ENCODE measurements around the gene IFT122. TPM values are rescaled to one million over a fixed set of nuclear protein-coding genes. Genes with fewer than 3 reads are reported as not detected.
"Not testable (repeated sequence)": the region's sequence is repeated elsewhere in the genome, so short reads cannot be mapped to it uniquely, and the experiment has no call there.

Gene IFT122
- total RNA-seq, 2 experiments from 2014 or later: 27.8 to 32.4 TPM

DNA sequence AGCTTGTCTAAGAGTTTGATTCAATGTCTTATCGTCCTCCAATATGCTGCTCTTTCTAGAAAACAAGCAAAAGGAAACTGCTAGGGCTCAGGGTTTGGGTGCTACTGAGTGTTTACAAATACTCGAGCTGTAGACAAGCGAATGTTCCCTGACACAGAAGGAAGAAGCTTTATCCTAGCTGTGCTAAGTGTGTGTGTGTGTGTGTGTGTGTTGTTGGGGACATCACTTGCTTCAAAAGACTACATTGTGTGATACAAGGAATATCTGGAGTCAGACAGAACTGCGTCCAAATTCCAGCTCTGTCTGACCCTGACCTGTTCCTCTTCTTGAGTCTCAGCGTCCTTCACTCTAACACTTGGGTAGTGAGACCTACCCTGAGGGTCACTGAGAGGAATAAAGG lies 54.5 kb downstream of the IFT122 start:
- H3K36me3 Mint-ChIP-seq (ENCODE audit: low read depth); H3K27me3 Mint-ChIP-seq (ENCODE audit: low read depth); CTCF ChIA-PET; H3K27ac Mint-ChIP-seq; H3K9me3 Mint-ChIP-seq; H3K4me3 Mint-ChIP-seq; DNase-seq; H3K4me1 Mint-ChIP-seq (ENCODE audit: low read depth): not testable (repeated sequence)
- intact Hi-C loops (cut with micrococcal nuclease): loop anchor here (10.0 kb wide), 1 partner anchor 110 kb away; no protein-coding TSS in a partner anchor

DNA sequence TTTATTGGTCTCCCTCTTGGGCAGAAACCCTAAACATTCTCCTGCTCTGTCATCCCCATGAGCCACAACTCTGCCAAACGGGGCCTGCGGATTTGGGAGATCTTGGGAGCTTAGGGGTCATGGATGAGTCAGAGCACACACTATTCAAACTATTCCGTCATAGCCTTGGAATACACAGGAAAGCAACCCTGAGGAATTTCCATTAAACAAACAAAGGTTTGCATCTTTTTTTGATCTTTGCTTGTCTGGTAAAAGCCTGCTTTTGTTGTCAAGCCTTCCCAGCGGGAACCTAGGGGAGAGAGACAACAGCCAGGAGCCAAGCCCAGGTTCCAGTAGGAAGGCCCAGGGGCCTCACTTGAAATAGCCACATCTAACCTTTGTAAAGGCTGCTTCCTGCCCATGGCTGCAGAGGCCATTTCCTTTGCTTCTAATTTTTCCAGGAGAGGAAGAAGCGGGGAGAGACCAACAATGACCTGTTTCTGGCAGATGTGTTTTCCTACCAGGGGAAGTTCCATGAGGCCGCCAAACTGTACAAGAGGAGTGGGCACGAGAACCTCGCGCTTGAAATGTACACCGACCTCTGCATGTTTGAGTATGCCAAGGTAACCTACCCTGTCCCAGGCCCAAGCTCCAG lies 55.1 kb downstream of the IFT122 start:
- H3K27me3 Mint-ChIP-seq (ENCODE audit: low read depth); H3K36me3 Mint-ChIP-seq (ENCODE audit: low read depth); H3K4me1 Mint-ChIP-seq (ENCODE audit: low read depth); H3K9me3 Mint-ChIP-seq; DNase-seq; H3K4me3 Mint-ChIP-seq; CTCF ChIA-PET; H3K27ac Mint-ChIP-seq: not testable (repeated sequence)
- intact Hi-C loops (cut with micrococcal nuclease): loop anchor here (10.0 kb wide), 1 partner anchor 110 kb away; no protein-coding TSS in a partner anchor

DNA sequence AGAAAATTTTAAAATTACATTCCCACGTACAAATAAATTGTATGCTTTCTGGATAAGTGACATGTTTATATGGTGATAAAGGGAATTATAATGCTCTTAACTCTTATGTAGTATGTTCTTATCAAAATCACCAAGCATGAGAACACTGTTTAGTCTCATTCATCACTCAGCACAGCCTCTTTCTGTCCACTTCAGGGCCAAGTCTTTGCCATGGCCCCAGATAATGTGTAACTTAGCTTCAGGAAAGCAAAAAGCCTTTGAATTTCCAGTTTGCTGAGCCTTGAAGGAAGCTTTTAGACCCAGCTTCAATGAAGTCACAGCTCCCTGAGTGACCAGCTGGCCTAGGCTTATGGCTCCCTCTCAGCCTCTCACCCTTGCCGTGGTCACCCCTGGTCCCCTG lies 57.9 kb downstream of the IFT122 start:
- H3K27me3 Mint-ChIP-seq (ENCODE audit: low read depth); H3K4me3 Mint-ChIP-seq; H3K27ac Mint-ChIP-seq; H3K36me3 Mint-ChIP-seq (ENCODE audit: low read depth); H3K9me3 Mint-ChIP-seq; DNase-seq; CTCF ChIA-PET; H3K4me1 Mint-ChIP-seq (ENCODE audit: low read depth): not testable (repeated sequence)
- intact Hi-C loops (cut with micrococcal nuclease): loop anchor here (10.0 kb wide), 1 partner anchor 113 kb away; no protein-coding TSS in a partner anchor

DNA sequence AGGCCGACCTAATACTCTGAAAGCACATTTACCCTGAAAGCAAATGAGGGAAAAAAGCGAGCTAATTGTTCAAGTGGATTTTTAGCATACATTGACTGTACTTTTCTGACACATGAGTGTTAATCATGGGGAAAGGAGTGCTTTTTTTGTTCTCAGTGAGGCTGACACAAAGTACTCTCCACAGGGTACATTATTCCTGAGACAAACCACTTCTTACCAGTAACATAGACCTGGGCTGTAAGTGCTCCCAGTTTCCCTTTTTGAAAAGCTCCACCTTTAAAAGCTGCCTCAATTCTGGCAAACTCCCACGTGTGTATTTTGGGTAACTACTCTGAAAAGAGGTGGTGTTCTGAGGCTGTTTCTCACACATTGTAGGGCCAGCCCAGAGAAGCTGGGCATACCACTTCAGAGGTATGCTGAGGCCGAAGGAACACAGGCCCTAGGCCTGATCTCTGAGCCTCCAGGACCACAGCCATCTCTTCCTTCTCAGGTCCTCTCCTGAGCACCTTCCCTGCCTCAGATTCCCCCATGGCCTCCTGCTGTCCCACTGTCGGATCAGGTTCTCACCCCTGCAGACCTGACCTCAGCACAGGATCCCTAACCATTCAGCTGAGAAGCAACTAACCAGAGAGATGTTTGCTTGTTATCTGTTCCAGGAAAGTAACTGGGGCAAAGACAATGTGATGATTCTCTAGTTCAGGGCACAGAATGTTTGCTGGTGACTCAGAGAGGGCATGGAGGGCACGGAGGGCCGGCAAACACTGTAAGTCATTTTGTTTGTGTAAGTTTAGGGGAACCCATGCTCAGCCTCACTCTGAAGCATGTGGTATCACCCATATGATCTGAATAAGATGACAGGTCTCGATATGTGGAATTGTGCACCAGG lies 58.8 kb downstream of the IFT122 start:
- intact Hi-C loops (cut with micrococcal nuclease): loop anchor here (10.0 kb wide), 1 partner anchor 114 kb away; no protein-coding TSS in a partner anchor
- H3K27me3 Mint-ChIP-seq (ENCODE audit: low read depth); H3K4me3 Mint-ChIP-seq; H3K27ac Mint-ChIP-seq; H3K4me1 Mint-ChIP-seq (ENCODE audit: low read depth); H3K9me3 Mint-ChIP-seq; DNase-seq; CTCF ChIA-PET; H3K36me3 Mint-ChIP-seq (ENCODE audit: low read depth): not testable (repeated sequence)

DNA sequence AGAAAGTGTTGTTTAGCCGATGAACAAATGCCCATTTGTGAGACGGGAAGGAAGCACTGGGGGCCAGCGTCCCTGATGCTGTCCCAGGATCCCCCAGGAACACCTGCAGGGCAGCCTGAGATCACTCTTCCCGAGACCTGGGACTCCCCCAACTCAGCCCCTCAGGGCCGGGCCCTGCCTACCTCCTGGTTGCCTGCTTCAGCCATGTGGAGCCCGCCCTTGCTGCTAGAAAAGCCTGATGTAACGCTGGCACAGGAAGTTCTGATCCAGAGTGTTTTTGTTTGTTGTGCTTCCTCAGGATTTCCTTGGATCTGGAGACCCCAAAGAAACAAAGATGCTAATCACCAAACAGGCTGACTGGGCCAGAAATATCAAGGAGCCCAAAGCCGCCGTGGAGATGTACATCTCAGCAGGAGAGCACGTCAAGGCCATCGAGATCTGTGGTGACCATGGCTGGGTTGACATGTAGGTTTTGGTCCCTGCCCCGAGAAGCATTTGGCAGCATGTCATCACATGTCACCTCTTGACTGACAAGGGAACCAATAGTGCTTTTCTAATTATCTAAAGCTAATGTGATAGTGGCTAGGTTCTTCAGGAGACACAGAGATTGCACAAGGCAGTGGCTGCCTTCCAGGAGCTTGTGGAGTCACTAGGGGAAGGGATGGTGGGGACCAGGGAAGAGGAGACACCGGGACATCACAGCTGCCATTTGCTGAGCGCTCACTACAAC lies 59.7 kb downstream of the IFT122 start:
- H3K4me3 Mint-ChIP-seq; H3K27me3 Mint-ChIP-seq (ENCODE audit: low read depth); DNase-seq; H3K36me3 Mint-ChIP-seq (ENCODE audit: low read depth); H3K27ac Mint-ChIP-seq; H3K9me3 Mint-ChIP-seq; CTCF ChIA-PET; H3K4me1 Mint-ChIP-seq (ENCODE audit: low read depth): not testable (repeated sequence)
- intact Hi-C loops (cut with micrococcal nuclease): loop anchor here (10.0 kb wide), 1 partner anchor 115 kb away; no protein-coding TSS in a partner anchor

DNA sequence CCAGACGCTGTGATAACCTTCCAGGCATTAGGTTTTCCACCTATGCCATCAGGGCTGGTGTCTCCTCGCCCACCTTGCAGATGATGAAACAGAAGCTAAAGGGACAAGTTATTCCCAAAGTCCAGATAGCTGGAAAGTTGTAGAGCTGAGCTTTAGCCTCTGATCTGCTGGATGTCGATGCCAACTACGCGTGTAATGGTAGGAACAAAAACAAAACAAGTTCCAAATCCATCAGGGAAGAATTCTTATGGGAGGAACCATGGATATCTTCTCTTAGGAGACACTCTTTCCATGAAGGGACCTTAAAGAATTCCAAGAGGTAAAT lies 60.3 kb downstream of the IFT122 start:
- DNase-seq: no peak
- no peak overlapping the region for H3K4me3 Mint-ChIP-seq
- no peak overlapping the region for H3K27ac Mint-ChIP-seq
- peaks cover 2% of the 10 kb centered on the region for H3K36me3 Mint-ChIP-seq (ENCODE audit: low read depth)
- CTCF ChIA-PET: no interaction called here
- H3K9me3 Mint-ChIP-seq: no peaks in the 10 kb centered on the region
- intact Hi-C loops (cut with micrococcal nuclease): no loop called here
- H3K4me1 Mint-ChIP-seq (ENCODE audit: low read depth): no peaks in the 10 kb centered on the region
- H3K27me3 Mint-ChIP-seq (ENCODE audit: low read depth): no peaks in the 10 kb centered on the region

DNA sequence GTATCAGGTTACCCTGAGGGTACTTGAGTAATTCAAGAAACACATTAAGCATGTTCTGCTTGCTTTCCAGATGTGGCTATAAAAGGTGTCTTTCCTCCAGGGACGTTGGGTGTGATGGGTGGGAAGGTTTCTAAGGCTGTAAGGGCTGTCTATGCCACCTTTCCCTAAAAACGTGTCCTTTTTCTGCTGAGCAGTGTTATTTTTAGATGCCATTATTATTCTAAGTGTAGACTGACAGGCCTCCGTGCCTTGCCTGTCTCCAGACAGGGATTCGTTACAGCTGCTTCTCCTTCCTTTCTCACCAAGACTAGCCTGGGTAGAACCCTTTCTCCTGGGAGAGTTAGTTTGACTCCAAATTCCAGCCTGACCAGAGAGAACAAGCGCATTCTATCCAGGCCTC lies 61.6 kb downstream of the IFT122 start:
- no peaks in the 10 kb centered on the region for H3K9me3 Mint-ChIP-seq
- no peak overlapping the region for H3K27ac Mint-ChIP-seq
- no peaks in the 10 kb centered on the region for H3K27me3 Mint-ChIP-seq (ENCODE audit: low read depth)
- DNase-seq: no peak
- H3K4me3 Mint-ChIP-seq: no peak overlapping the region
- peaks cover 2% of the 10 kb centered on the region for H3K36me3 Mint-ChIP-seq (ENCODE audit: low read depth)
- CTCF ChIA-PET: no interaction called here
- no peaks in the 10 kb centered on the region for H3K4me1 Mint-ChIP-seq (ENCODE audit: low read depth)
- intact Hi-C loops (cut with micrococcal nuclease): no loop called here

DNA sequence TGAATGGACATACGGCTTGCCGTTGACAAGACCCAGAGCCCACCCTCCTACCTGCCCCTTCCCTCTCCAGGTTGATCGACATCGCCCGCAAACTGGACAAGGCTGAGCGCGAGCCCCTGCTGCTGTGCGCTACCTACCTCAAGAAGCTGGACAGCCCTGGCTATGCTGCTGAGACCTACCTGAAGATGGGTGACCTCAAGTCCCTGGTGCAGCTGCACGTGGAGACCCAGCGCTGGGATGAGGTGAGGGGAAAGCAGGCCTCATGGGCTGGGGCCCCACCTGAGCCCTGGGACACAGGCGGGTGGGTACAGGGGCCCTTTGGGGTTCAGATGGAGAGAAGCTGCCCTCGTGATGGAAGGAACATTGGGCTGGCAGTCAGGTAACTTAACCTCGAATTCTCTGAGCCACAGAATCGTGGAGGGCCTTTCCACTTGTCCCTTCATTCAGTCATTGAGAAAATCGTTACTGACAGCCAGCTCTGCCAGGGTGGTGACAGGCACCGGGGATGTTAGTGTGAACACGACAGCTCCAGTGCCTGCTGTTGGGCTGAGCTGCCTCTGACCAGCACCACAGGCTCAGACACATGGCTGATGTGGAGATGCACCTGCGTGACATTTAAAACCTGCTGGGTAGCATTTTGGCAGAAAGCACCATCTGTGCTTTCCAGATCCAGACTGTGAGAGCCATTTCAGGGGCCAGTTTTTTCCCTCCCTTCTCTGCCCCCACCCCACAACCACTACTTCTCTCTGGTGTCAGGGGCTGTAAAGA lies 62.8 kb downstream of the IFT122 start:
- no peak overlapping the region for H3K4me3 Mint-ChIP-seq
- H3K27me3 Mint-ChIP-seq (ENCODE audit: low read depth): no peaks in the 10 kb centered on the region
- no peaks in the 10 kb centered on the region for H3K4me1 Mint-ChIP-seq (ENCODE audit: low read depth)
- no peak for DNase-seq
- intact Hi-C loops (cut with micrococcal nuclease): no loop called here
- no peak overlapping the region for H3K27ac Mint-ChIP-seq
- CTCF ChIA-PET: no interaction called here
- peaks cover 2% of the 10 kb centered on the region for H3K36me3 Mint-ChIP-seq (ENCODE audit: low read depth)
- no peaks in the 10 kb centered on the region for H3K9me3 Mint-ChIP-seq

DNA sequence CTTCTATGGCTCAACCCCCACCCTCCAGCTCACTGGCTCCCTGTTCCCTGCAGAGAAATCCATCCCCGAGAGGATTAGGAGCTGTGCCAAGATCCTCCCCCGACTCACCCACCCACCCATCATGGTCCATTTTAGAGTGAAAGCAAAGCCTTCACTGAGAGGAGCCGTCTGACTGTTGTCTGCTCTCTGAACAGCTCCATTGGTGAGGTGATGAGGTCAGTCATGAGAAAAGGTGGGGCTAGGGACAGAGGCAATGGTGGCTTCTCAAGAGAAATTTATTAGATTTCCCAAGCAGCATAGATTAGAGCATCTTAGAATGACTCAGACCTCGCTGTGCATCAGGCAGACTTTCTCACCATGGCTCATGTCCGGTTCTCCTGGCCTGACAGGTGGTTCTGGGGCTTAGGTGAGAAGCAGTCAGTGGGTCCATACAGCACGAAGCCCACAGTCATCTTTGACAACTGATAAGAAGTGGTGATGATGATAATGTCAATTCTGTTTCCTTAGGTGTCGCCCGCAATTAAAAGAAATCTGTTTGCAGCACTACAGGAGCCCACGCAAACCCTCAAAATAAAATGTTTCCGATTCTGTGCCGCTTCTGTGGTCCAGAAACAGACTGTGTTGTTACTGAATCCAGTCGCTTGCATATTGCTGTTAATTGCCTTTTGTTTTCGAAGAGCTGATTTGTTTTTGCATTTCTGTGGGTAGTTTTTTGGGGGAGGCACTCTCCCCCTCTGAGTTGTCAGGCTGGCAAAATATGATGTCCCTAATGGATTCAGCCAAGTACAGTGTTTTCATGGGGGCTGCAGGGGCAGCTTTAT lies 63.7 kb downstream of the IFT122 start:
- intact Hi-C loops (cut with micrococcal nuclease): no loop called here
- CTCF ChIA-PET: no interaction called here

DNA sequence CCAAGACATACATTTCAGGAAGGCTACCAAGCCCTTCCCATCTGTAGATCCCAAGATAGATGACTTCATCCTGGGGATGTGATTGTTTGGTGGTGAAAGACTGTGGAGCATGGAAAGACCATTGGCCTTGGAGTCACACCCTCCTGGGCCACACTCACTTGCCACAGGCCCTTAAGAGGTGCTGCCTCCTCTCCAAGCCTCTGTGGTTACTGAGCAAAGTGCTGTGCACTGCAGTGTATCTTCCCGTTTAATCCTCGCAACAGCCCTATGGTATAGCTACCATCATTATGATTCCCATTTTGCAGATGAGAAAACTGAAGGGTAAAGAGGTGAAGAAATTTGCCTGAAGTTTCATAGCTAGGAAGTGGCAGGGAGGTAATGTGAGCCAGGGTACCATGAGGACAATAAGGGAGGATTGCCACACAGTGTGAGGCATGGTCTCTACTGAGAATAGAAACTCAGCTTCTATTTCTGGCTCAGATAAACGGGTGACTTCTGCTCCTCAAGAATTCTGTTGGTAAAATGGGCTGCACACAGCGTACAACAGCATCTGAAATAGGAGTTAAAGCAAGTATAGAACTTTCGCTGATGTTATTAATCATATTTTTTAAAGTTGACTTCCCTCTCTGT lies 64.6 kb downstream of the IFT122 start:
- H3K36me3 Mint-ChIP-seq (ENCODE audit: low read depth): peaks cover 4% of the 10 kb centered on the region

More for the DNA sequence above, 63.7 kb downstream of the IFT122 start:
- Mint-ChIP-seq H3K4me3 (no peak overlapping the region), H3K36me3 (ENCODE audit: low read depth) (peaks cover 2% of the 10 kb centered on the region), H3K27me3 (ENCODE audit: low read depth) (no peaks in the 10 kb centered on the region), H3K4me1 (ENCODE audit: low read depth) (no peaks in the 10 kb centered on the region), H3K27ac (no peak overlapping the region), H3K9me3 (no peaks in the 10 kb centered on the region)
- no peak for DNase-seq

DNA sequence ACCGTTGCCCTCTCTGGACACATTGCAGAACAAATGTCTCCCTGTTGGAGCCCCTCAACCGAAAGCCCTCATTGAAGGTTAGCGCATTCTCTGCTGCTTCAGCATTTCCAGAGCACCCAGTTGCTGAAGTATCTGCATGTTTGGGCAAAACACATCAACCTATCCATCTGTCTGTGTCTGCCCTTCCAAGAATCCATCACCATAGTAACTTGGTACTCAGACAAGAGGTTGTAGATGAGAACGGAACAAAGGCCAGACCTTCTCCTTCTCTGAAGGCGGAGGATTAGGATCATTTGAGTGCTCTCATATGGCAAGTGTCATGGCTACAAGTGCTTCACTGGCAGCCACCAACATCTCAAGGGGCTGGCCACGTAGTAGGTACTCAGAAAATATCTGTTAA lies 65.3 kb downstream of the IFT122 start:
- CTCF ChIA-PET: no interaction called here

More for the DNA sequence above, 64.6 kb downstream of the IFT122 start:
- CTCF ChIA-PET: no interaction called here
- no peak overlapping the region for H3K27ac Mint-ChIP-seq
- H3K27me3 Mint-ChIP-seq (ENCODE audit: low read depth): no peaks in the 10 kb centered on the region
- DNase-seq: no peak
- H3K4me1 Mint-ChIP-seq (ENCODE audit: low read depth): no peaks in the 10 kb centered on the region
- intact Hi-C loops (cut with micrococcal nuclease): no loop called here
- no peaks in the 10 kb centered on the region for H3K9me3 Mint-ChIP-seq
- no peak overlapping the region for H3K4me3 Mint-ChIP-seq

More for the DNA sequence above, 65.3 kb downstream of the IFT122 start:
- Mint-ChIP-seq H3K27ac (no peak overlapping the region), H3K27me3 (ENCODE audit: low read depth) (no peaks in the 10 kb centered on the region), H3K4me1 (ENCODE audit: low read depth) (no peaks in the 10 kb centered on the region), H3K36me3 (ENCODE audit: low read depth) (peaks cover 4% of the 10 kb centered on the region), H3K4me3 (no peak overlapping the region), H3K9me3 (no peaks in the 10 kb centered on the region)
- no peak for DNase-seq
- intact Hi-C loops (cut with micrococcal nuclease): no loop called here

Data from activated naive CD4-positive, alpha-beta T cell treated with anti-CD3 and anti-CD28 coated beads for 36 hours (primary cell).